Psoas muscle (tissue), 8 donors: Measurements from ENCODE around the gene S100A1. TPM values are rescaled to one million over a fixed set of nuclear protein-coding genes. Genes with fewer than 3 reads are reported as not detected.

ENCODE experiments used
- ATAC-seq, 4 donors: fragments of 200-7000 bp; cut with Tn5 transposase; one replicate each; pipeline ENCODE4 v1.9.1; 2020; ENCODE audit warnings: moderate library complexity in 3 of 4, mild to moderate bottlenecking in 2 of 4
- DNase-seq, 2 donors: peaks; one replicate each; pipeline ENCODE4 v3.0.0-alpha.2; 2020
- H3K27ac ChIP-seq: fragments of 200-600 bp; one replicate; pipeline ENCODE4 v1.8.0; 2022
- H3K27me3 ChIP-seq, 3 donors: fragments of 200-600 bp in 1 of 3; one replicate each; pipeline versions ENCODE4 v1.6.1 to v1.8.0; 2013 to 2022; ENCODE audit warnings: low read length in 2 of 3, mild to moderate bottlenecking in 2 of 3, moderate library complexity in 1 of 3; ENCODE audit not compliant: insufficient read depth in 3 of 3
- H3K36me3 ChIP-seq, 2 donors: fragments of 200-600 bp in 1 of 2; one replicate each; pipeline versions ENCODE4 v1.6.1 to v1.8.0; 2013 to 2022; ENCODE audit warnings: low read depth in 1 of 2, mild to moderate bottlenecking in 1 of 2, moderate library complexity in 1 of 2; ENCODE audit not compliant: insufficient read depth in 1 of 2
- H3K4me1 ChIP-seq: fragments of 200-600 bp; one replicate; pipeline ENCODE4 v1.8.0; 2022
- H3K4me3 ChIP-seq: fragments of 200-600 bp; one replicate; pipeline ENCODE4 v1.8.0; 2022; ENCODE audit warnings: mild to moderate bottlenecking
- H3K9me3 ChIP-seq: fragments of 200-600 bp; one replicate; pipeline ENCODE4 v1.8.0; 2022
- CTCF ChIP-seq: fragments of 200-600 bp; IDR thresholded peaks from one replicate; pipeline ENCODE4 v1.8.0; 2022; ENCODE audit warnings: antibody characterized with exemption
- WGBS, 3 donors: extraction: QIAGEN DNeasy Blood & Tissue Kit; methylation state at CpG; one replicate each; pipeline versions ENCODE4 v1.1.6 to v1.1.7; 2013; 5-methylcytosine and 5-hydroxymethylcytosine counted together
- intact Hi-C, 2 donors: fragments of 100-400 bp; cut with DNase I; formaldehyde crosslinking; loops; one replicate each; pipeline versions ENCODE4 v1.11.0 to v1.14.2; 2022
- polyA plus RNA-seq, 3 donors: library from polyadenylated mRNA; stranded (reverse); fragments of 200-250 nt; gene quantifications; one replicate each; pipeline ENCODE4 v1.2.3, GENCODE V29; 2013
- total RNA-seq, 4 donors: library from RNA; stranded (reverse); fragmentation: NEBNext Ultra II Directional in 2 of 4; extraction: Animal tissue kit (Norgen Biotek cat#: 25700) in 2 of 4; gene quantifications; one replicate each; pipeline versions ENCODE4 v1.2.1 to v1.2.4, GENCODE V29; 2021 to 2023
- donor health status: healthy with polysubstance abuse.
- donor health status: DM: no; HTN: no; CAD: no; lungs with moderate emphysema.
- donor health status: Bipolar disorder and iron deficiency.
- donor health status: healthy.
- donor health status: DM: yes; HTN: yes; CAD: no.
- donor health status: DM: no; HTN: no; CAD: no.
- donor health status: DM: no; HTN: no; CAD: no.
- donor health status: DM: yes; HTN: yes; CAD: no.

The S100A1 gene
- total and polyA plus RNA-seq, 7 donors: 370 to 1,423 (median 1,008) TPM

- no peak for DNase-seq
- H3K27me3 ChIP-seq: no peaks in the 10 kb centered on the region
- WGBS, 3 donors: 20 to 41% (median 20%) methylated on average over 18 of the region's 18 CpGs
- peak; percentile 5 to 34 (median 20) for ATAC-seq
- intact Hi-C loops: no loop called here
- H3K9me3 ChIP-seq: no peaks in the 10 kb centered on the region
- peak overlapping the region; percentile 100 for H3K27ac ChIP-seq
- peaks cover 53% of the 10 kb centered on the region for H3K4me1 ChIP-seq
- H3K4me3 ChIP-seq: peak overlapping the region; percentile 99
- no peak for TF ChIP-seq CTCF
- H3K36me3 ChIP-seq: peaks cover 7 to 44% of the 10 kb centered on the region in 2 donors
Measured at GRCh38 chr1:153633161-153633753, 5.0 kb downstream of the S100A1 start.

GRCh38 chr1:153633754-153634665 is 5.8 kb downstream of the S100A1 start, which contains the start of gene CHTOP:
Gene CHTOP (plus strand): TSS chr1:153634066. CDS start chr1:153636589, 2,523 bp downstream.
- ATAC-seq: peak; percentile 83 to 92 (median 87)
- 1 to 2% (median 1%) methylated on average over 65 of the region's 65 CpGs for WGBS, 3 donors
- intact Hi-C loops: no loop called here

GRCh38 chr1:153635872-153636271 is 7.6 kb downstream of the S100A1 start:
- Histone ChIP-seq H3K9me3 (no peaks in the 10 kb centered on the region), H3K36me3 (peaks cover 11 to 68% of the 10 kb centered on the region in 2 donors), H3K4me3 (peak overlapping the region; percentile 99), H3K4me1 (peaks cover 65% of the 10 kb centered on the region), H3K27ac (peak overlapping the region; percentile 100), H3K27me3 (no peaks in the 10 kb centered on the region)
- 51 to 61% (median 54%) methylated on average over 7 of the region's 7 CpGs for WGBS, 3 donors
- no peak for DNase-seq
- intact Hi-C loops: no loop called here
- TF ChIP-seq CTCF: no peak
- no peak for ATAC-seq

More at GRCh38 chr1:153633754-153634665, 5.8 kb downstream of the S100A1 start, which contains the start of gene CHTOP:
- Histone ChIP-seq H3K27ac (peak within 1 kb of the TSS; percentile 100), H3K4me1 (peaks cover 61% of the 10 kb centered on the region), H3K36me3 (peaks cover 10 to 52% of the 10 kb centered on the region in 2 donors), H3K27me3 (no peaks in the 10 kb centered on the region), H3K4me3 (peak within 1 kb of the TSS; percentile 99), H3K9me3 (no peaks in the 10 kb centered on the region)
- TF ChIP-seq CTCF: no peak
- DNase-seq: peak; percentile 96 to 98

GRCh38 chr1:153636312-153636711 is 8.1 kb downstream of the S100A1 start:
- Histone ChIP-seq H3K27me3 (no peaks in the 10 kb centered on the region), H3K9me3 (no peaks in the 10 kb centered on the region), H3K4me1 (peaks cover 65% of the 10 kb centered on the region), H3K36me3 (peaks cover 15 to 68% of the 10 kb centered on the region in 2 donors), H3K4me3 (peak overlapping the region; percentile 99), H3K27ac (peak overlapping the region; percentile 100)
- no peak for TF ChIP-seq CTCF
- DNase-seq (no peak), ATAC-seq (no peak)
- intact Hi-C loops: no loop called here
- WGBS, 3 donors: 66 to 87% (median 69%) methylated on average over 9 of the region's 9 CpGs
